Natural killer cell (primary cell): ENCODE measurements around the gene KRT72. TPM values are rescaled to one million over a fixed set of nuclear protein-coding genes. Genes with fewer than 3 reads are reported as not detected.

ENCODE experiments used
- ATAC-seq, 3 donors: fragments of 150-1000 bp in 2 of 3; fragments of 200-7000 bp in 1 of 3; cut with Tn5 transposase; 1 replicate in 1 of 3; 2 replicates in 2 of 3; pipeline ENCODE4 v1.10.0; 2021; ENCODE audit warnings: mild to moderate bottlenecking in 2 of 3, moderate library complexity in 2 of 3
- DNase-seq, 2 donors: peaks; one replicate each; pipeline versions ENCODE4 v3.0.0 to v3.0.0-alpha.2; 2013 to 2021; ENCODE audit warnings: mixed read lengths in 1 of 2
- H3K27ac ChIP-seq: one replicate; pipeline ENCODE4 v1.5.1; 2013; ENCODE audit warnings: mild to moderate bottlenecking, low read length
- H3K27me3 ChIP-seq: one replicate; pipeline ENCODE4 v1.6.1; 2013; ENCODE audit warnings: low read length; ENCODE audit not compliant: control insufficient read depth, insufficient read depth
- H3K36me3 ChIP-seq: one replicate; pipeline ENCODE4 v1.6.1; 2013; ENCODE audit warnings: low read length; ENCODE audit not compliant: control insufficient read depth, insufficient read depth
- H3K4me1 ChIP-seq: one replicate; pipeline ENCODE4 v1.6.1; 2013; ENCODE audit warnings: low read length; ENCODE audit not compliant: control insufficient read depth, insufficient read depth
- H3K4me3 ChIP-seq: one replicate; pipeline ENCODE4 v1.5.1; 2013; ENCODE audit warnings: low read length
- H3K9me3 ChIP-seq: one replicate; pipeline ENCODE4 v1.6.1; 2013; ENCODE audit warnings: low read length; ENCODE audit not compliant: control insufficient read depth, insufficient read depth
- H3K27ac Mint-ChIP-seq, 2 donors: one replicate each; pipeline ENCODE4 v1.8.0; 2022; ENCODE audit warnings: mild to moderate bottlenecking in 2 of 2, mixed read lengths in 2 of 2, moderate library complexity in 1 of 2
- H3K27me3 Mint-ChIP-seq, 2 donors: one replicate each; pipeline ENCODE4 v1.8.0; 2022; ENCODE audit warnings: low read depth in 2 of 2, mixed read lengths in 2 of 2
- H3K36me3 Mint-ChIP-seq: one replicate; pipeline ENCODE4 v1.8.0; 2022; ENCODE audit warnings: mixed read lengths
- H3K4me1 Mint-ChIP-seq, 2 donors: one replicate each; pipeline ENCODE4 v1.8.0; 2022; ENCODE audit warnings: mixed read lengths in 2 of 2
- H3K4me3 Mint-ChIP-seq: one replicate; pipeline ENCODE4 v1.8.0; 2022; ENCODE audit warnings: mild to moderate bottlenecking, moderate library complexity, mixed read lengths
- H3K9me3 Mint-ChIP-seq, 2 donors: one replicate each; pipeline ENCODE4 v1.8.0; 2022; ENCODE audit warnings: mixed read lengths in 2 of 2
- WGBS: methylation state at CpG from one replicate; pipeline ENCODE4 v1.1.7; 2013; ENCODE audit warnings: missing lambda C conversion rate; ENCODE audit not compliant: insufficient coverage; 5-methylcytosine and 5-hydroxymethylcytosine counted together
- intact Hi-C: fragments of 100-400 bp; cut with micrococcal nuclease; formaldehyde crosslinking; loops from one replicate; pipeline ENCODE4 v1.14.2; 2022
- total RNA-seq, 4 donors: library from RNA; stranded (reverse); fragments of 120-200 nt in 1 of 4; gene quantifications; one replicate each; pipeline versions ENCODE4 v1.2.3 to v1.2.4, GENCODE V29; 2013 to 2022
- TF ChIP-seq, protein P1 (sequence below): fragments of 200-600 bp; IDR thresholded peaks from one replicate; pipeline ENCODE4 v1.8.0; 2022; ENCODE audit warnings: antibody characterized with exemption

KRT72 gene
- total RNA-seq, 3 donors from 2014 or later (not counting 1 experiment from before 2014, with no cell fraction given): 21.9 to 136 (median 38.0) TPM

GRCh38 chr12:52613384-52614030 is 12.2 kb upstream of the KRT72 start:
- Histone ChIP-seq H3K36me3 (no peaks in the 10 kb centered on the region), H3K9me3 (no peaks in the 10 kb centered on the region), H3K4me1 (peaks cover 30% of the 10 kb centered on the region), H3K4me3 (no peak overlapping the region), H3K27me3 (no peaks in the 10 kb centered on the region), H3K27ac (no peak overlapping the region)
- no peak for DNase-seq
- no peaks in the 10 kb centered on the region for H3K36me3 Mint-ChIP-seq
- peaks cover 0 to 6% of the 10 kb centered on the region in 2 donors for H3K27me3 Mint-ChIP-seq
- no peak overlapping the region for H3K4me3 Mint-ChIP-seq
- H3K27ac Mint-ChIP-seq: peak overlapping the region; percentile 53 to 59
- ATAC-seq: no peak
- intact Hi-C loops: no loop called here
- 96% methylated on average over 9 of the region's 9 CpGs for WGBS
- H3K4me1 Mint-ChIP-seq: peaks cover 59 to 67% of the 10 kb centered on the region in 2 donors
- TF ChIP-seq, protein P1, sequence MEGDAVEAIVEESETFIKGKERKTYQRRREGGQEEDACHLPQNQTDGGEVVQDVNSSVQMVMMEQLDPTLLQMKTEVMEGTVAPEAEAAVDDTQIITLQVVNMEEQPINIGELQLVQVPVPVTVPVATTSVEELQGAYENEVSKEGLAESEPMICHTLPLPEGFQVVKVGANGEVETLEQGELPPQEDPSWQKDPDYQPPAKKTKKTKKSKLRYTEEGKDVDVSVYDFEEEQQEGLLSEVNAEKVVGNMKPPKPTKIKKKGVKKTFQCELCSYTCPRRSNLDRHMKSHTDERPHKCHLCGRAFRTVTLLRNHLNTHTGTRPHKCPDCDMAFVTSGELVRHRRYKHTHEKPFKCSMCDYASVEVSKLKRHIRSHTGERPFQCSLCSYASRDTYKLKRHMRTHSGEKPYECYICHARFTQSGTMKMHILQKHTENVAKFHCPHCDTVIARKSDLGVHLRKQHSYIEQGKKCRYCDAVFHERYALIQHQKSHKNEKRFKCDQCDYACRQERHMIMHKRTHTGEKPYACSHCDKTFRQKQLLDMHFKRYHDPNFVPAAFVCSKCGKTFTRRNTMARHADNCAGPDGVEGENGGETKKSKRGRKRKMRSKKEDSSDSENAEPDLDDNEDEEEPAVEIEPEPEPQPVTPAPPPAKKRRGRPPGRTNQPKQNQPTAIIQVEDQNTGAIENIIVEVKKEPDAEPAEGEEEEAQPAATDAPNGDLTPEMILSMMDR: no peak
- no peaks in the 10 kb centered on the region for H3K9me3 Mint-ChIP-seq

DNA sequence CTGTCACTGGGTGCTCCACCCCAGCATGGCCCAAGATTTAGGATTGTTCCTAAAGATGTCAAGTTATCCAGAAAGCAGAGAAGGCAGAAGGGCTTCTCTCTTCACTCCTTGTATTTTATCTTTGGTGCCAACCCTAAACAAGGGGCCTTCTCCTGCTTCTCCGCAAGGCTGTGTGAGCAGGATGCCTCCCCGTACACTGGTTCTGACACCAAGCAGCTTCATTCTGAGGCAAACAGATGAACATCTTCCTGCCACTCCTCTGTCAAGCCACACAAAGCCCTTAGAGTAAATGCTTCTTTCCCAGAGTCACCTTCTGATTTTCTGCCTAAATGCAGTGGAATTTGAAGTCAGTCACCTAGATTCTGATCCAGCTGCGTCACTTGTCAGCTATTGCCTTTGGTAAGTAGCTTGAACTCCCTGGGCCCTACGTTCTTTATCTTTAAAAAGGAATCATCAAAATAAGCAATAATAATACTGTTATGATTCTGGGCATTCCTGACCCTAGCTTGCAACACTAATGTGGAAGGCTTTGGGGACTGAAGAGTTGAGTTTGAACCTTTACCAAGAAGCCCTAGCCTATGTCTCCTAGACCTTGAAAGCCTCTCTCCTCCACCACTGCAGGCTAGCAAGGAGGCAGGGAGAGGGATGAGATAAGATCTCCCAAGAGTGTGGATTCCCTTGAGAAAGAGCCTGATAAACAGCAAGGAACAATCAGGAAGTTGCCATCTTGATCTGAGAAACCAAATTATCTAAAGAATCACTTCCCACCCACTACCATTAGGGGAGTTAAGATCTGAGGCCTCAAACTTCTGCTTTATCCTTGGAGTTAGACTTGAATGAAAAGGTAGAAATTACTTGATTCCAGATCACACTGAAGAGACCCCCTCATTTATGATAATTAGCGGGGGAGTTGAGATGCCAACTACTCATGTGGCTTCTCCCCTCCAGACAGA is 11.4 kb upstream of the KRT72 start:
- WGBS: 96% methylated on average over 4 of the region's 5 CpGs
- no peak overlapping the region for H3K4me3 Mint-ChIP-seq
- Histone ChIP-seq H3K36me3 (no peaks in the 10 kb centered on the region), H3K9me3 (no peaks in the 10 kb centered on the region), H3K27me3 (no peaks in the 10 kb centered on the region), H3K27ac (no peak overlapping the region), H3K4me3 (no peak overlapping the region), H3K4me1 (peaks cover 32% of the 10 kb centered on the region)
- H3K27me3 Mint-ChIP-seq: peaks cover 0 to 8% of the 10 kb centered on the region in 2 donors
- no peak for ATAC-seq
- H3K27ac Mint-ChIP-seq: peak overlapping the region; percentile 69 to 72
- intact Hi-C loops: no loop called here
- TF ChIP-seq, protein P1: no peak
- H3K9me3 Mint-ChIP-seq: no peaks in the 10 kb centered on the region
- H3K4me1 Mint-ChIP-seq: peaks cover 62 to 71% of the 10 kb centered on the region in 2 donors
- H3K36me3 Mint-ChIP-seq: peaks cover 3% of the 10 kb centered on the region
- DNase-seq: no peak

DNA sequence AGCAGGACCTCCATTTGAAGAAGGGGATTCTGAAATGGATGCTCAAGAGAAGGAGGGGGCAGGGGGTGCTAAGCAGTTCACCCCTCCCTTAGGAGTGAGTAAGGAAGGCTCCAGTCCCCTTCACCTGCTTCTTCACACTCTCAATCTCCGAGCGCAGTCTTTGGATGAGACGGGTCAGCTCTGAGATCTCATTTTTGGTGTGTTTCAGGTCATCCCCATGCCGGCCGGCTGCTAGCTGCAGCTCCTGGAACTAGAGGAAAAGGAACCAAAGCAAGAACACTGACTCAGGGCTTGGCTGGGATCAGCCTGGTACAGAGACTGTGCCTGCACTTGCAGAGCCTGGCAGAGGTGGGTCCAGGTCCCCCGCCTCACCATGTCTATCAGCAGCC is 9.8 kb upstream of the KRT72 start:
- TF ChIP-seq, protein P1: no peak
- Mint-ChIP-seq H3K4me3 (no peak overlapping the region), H3K36me3 (peaks cover 14% of the 10 kb centered on the region), H3K27ac (peak overlapping the region; percentile 69 to 72), H3K27me3 (peaks cover 0 to 3% of the 10 kb centered on the region in 2 donors), H3K4me1 (peaks cover 58 to 61% of the 10 kb centered on the region in 2 donors), H3K9me3 (no peaks in the 10 kb centered on the region)
- no peak overlapping the region for H3K27ac ChIP-seq
- no peaks in the 10 kb centered on the region for H3K27me3 ChIP-seq
- intact Hi-C loops: no loop called here
- H3K9me3 ChIP-seq: no peaks in the 10 kb centered on the region
- peaks cover 32% of the 10 kb centered on the region for H3K4me1 ChIP-seq
- no peak for ATAC-seq
- WGBS: 95% methylated on average over 6 of the region's 6 CpGs
- no peak overlapping the region for H3K4me3 ChIP-seq
- no peaks in the 10 kb centered on the region for H3K36me3 ChIP-seq
- DNase-seq: no peak
